SK-N-MC (cell line): ENCODE data around the gene SPATA2L.
"Not testable (repeated sequence)": the region's sequence is repeated elsewhere in the genome, so short reads cannot be mapped to it uniquely, and the experiment has no call there.

Source experiments
- EZH2 ChIP-seq: fragments of 200-600 bp; sonication (generic); IDR thresholded peaks from one replicate; pipeline ENCODE4 v1.6.1; 2017; ENCODE audit warnings: antibody characterized with exemption
- POLR2AphosphoS5 ChIP-seq: IDR thresholded peaks from 2 replicates; pipeline ENCODE4 v1.6.1; 2012; ENCODE audit warnings: mild to moderate bottlenecking, low read depth, low read length, borderline replicate concordance

GRCh38 chr16:89694784-89695085 lies 6.8 kb downstream of the SPATA2L start:
- not testable (repeated sequence) for TF ChIP-seq EZH2, POLR2AphosphoS5
